H9 (cell line): ENCODE data around the gene MRPS34. TPM values are rescaled to one million over a fixed set of nuclear protein-coding genes. Genes with fewer than 3 reads are reported as not detected.

ENCODE experiments used
- DNase-seq: peaks from one replicate; pipeline ENCODE4 v3.0.0-alpha.2; 2017
- H2AFZ ChIP-seq: one replicate; pipeline ENCODE4 v1.6.1; 2013; ENCODE audit warnings: mild to moderate bottlenecking, low read length, control low read depth, moderate library complexity
- H2AK5ac ChIP-seq: 2 replicates; pipeline ENCODE4 v1.6.1; 2013; ENCODE audit warnings: low read length, control low read depth, mixed read lengths; ENCODE audit not compliant: insufficient read length
- H2BK120ac ChIP-seq: one replicate; pipeline ENCODE4 v1.6.1; 2013; ENCODE audit warnings: low read depth, mild to moderate bottlenecking, low read length, control low read depth, inconsistent platforms; ENCODE audit not compliant: poor library complexity, severe bottlenecking
- H2BK12ac ChIP-seq: 2 replicates; pipeline ENCODE4 v1.6.1; 2013; ENCODE audit warnings: low read length, control low read depth, mixed read lengths, low read depth; ENCODE audit not compliant: insufficient read length
- H2BK15ac ChIP-seq: 2 replicates; pipeline ENCODE4 v1.6.1; 2013; ENCODE audit warnings: low read depth, low read length, control low read depth
- H2BK20ac ChIP-seq: one replicate; pipeline ENCODE4 v1.6.1; 2013; ENCODE audit warnings: low read depth, mild to moderate bottlenecking, low read length, control low read depth, inconsistent platforms; ENCODE audit not compliant: poor library complexity, severe bottlenecking
- H2BK5ac ChIP-seq: 2 replicates; pipeline ENCODE4 v1.6.1; 2013; ENCODE audit warnings: low read length, control low read depth, mixed read lengths; ENCODE audit not compliant: insufficient read length
- H3K14ac ChIP-seq: 2 replicates; pipeline ENCODE4 v1.6.1; 2013; ENCODE audit warnings: low read length, control low read depth; ENCODE audit not compliant: insufficient read depth
- H3K18ac ChIP-seq: 2 replicates; pipeline ENCODE4 v1.6.1; 2013; ENCODE audit warnings: low read depth, mild to moderate bottlenecking, mixed read lengths, low read length, control low read depth; ENCODE audit not compliant: insufficient read length
- H3K23ac ChIP-seq: 2 replicates; pipeline ENCODE4 v1.6.1; 2013; ENCODE audit warnings: low read length, control low read depth, mixed read lengths, low read depth; ENCODE audit not compliant: insufficient read length
- H3K23me2 ChIP-seq: 2 replicates; pipeline ENCODE4 v1.6.1; 2013; ENCODE audit warnings: low read depth, mild to moderate bottlenecking, mixed read lengths, low read length, control low read depth; ENCODE audit not compliant: insufficient read length, poor library complexity, severe bottlenecking
- H3K27ac ChIP-seq: 2 replicates; pipeline ENCODE4 v1.5.1; 2013; ENCODE audit warnings: low read length, control low read depth, mixed read lengths, low read depth; ENCODE audit not compliant: insufficient read length
- H3K27me3 ChIP-seq: 2 replicates; pipeline ENCODE4 v1.6.1; 2013; ENCODE audit warnings: low read length, control low read depth, inconsistent platforms; ENCODE audit not compliant: insufficient read depth
- H3K4ac ChIP-seq: 2 replicates; pipeline ENCODE4 v1.6.1; 2013; ENCODE audit warnings: low read depth, mild to moderate bottlenecking, control low read depth, inconsistent platforms, low read length, moderate library complexity
- H3K4me1 ChIP-seq: 2 replicates; pipeline ENCODE4 v1.6.1; 2013; ENCODE audit warnings: low read length, control low read depth, inconsistent platforms; ENCODE audit not compliant: insufficient read depth
- H3K4me2 ChIP-seq: 2 replicates; pipeline ENCODE4 v1.6.1; 2013; ENCODE audit warnings: low read length, control low read depth, mixed read lengths; ENCODE audit not compliant: insufficient read length, insufficient read depth
- H3K56ac ChIP-seq: 2 replicates; pipeline ENCODE4 v1.6.1; 2013; ENCODE audit warnings: low read depth, mild to moderate bottlenecking, mixed read lengths, low read length, control low read depth; ENCODE audit not compliant: insufficient read length
- H3K79me1 ChIP-seq: 2 replicates; pipeline ENCODE4 v1.6.1; 2013; ENCODE audit warnings: low read depth, mild to moderate bottlenecking, moderate library complexity, low read length, control low read depth, inconsistent platforms; ENCODE audit not compliant: insufficient read depth, poor library complexity, severe bottlenecking
- H3K79me2 ChIP-seq: 2 replicates; pipeline ENCODE4 v1.6.1; 2013; ENCODE audit warnings: low read length, control low read depth, inconsistent platforms; ENCODE audit not compliant: insufficient read depth
- H3K9ac ChIP-seq: 2 replicates; pipeline ENCODE4 v1.6.1; 2013; ENCODE audit warnings: low read length, control low read depth, mixed read lengths; ENCODE audit not compliant: insufficient read length; ENCODE audit errors: extremely low read depth
- H3K9me3 ChIP-seq: one replicate; pipeline ENCODE4 v1.6.1; 2013; ENCODE audit warnings: low read depth, low read length, inconsistent platforms; ENCODE audit not compliant: control insufficient read depth
- H3T11ph ChIP-seq: one replicate; pipeline ENCODE4 v1.6.1; 2013; ENCODE audit warnings: mild to moderate bottlenecking, low read length, control low read depth, inconsistent platforms
- H4K20me1 ChIP-seq: one replicate; pipeline ENCODE4 v1.6.1; 2013; ENCODE audit not compliant: control insufficient read depth, insufficient read length, insufficient read depth
- H4K5ac ChIP-seq: 2 replicates; pipeline ENCODE4 v1.6.1; 2013; ENCODE audit warnings: low read depth, mild to moderate bottlenecking, mixed read lengths, low read length, control low read depth; ENCODE audit not compliant: insufficient read length
- H4K8ac ChIP-seq: replicated peaks from 2 replicates; pipeline ENCODE4 v1.6.1; 2013; ENCODE audit warnings: low read length, control low read depth, mixed read lengths, low read depth; ENCODE audit not compliant: insufficient read length
- H4K91ac ChIP-seq: 2 replicates; pipeline ENCODE4 v1.6.1; 2013; ENCODE audit warnings: low read depth, mild to moderate bottlenecking, moderate library complexity, mixed read lengths, low read length, control low read depth; ENCODE audit not compliant: insufficient read length
- H3K27ac Mint-ChIP-seq, 3 experiments: 2 replicates in 2 of 3; 3 replicates in 1 of 3; pipeline ENCODE4 v1.8.0; 2020 to 2021; ENCODE audit warnings: mixed read lengths in 3 of 3, mild to moderate bottlenecking in 1 of 3, moderate library complexity in 1 of 3
- H3K27me3 Mint-ChIP-seq: 2 replicates; pipeline ENCODE4 v1.8.0; 2021; ENCODE audit warnings: low read depth, mild to moderate bottlenecking, moderate library complexity, mixed read lengths
- H3K36me3 Mint-ChIP-seq, 3 experiments: 2 replicates in 2 of 3; 3 replicates in 1 of 3; pipeline ENCODE4 v1.8.0; 2020 to 2021; ENCODE audit warnings: low read depth in 3 of 3, mixed read lengths in 3 of 3; ENCODE audit not compliant: insufficient read depth in 1 of 3
- H3K4me1 Mint-ChIP-seq, 2 experiments: 2 replicates each; pipeline ENCODE4 v1.8.0; 2020; ENCODE audit warnings: mixed read lengths in 2 of 2
- H3K4me3 Mint-ChIP-seq, 2 experiments: 2 replicates in 1 of 2; 3 replicates in 1 of 2; pipeline ENCODE4 v1.8.0; 2020 to 2021; ENCODE audit warnings: mild to moderate bottlenecking in 2 of 2, mixed read lengths in 2 of 2, moderate library complexity in 1 of 2
- H3K9me3 Mint-ChIP-seq, 2 experiments: 2 replicates in 1 of 2; 3 replicates in 1 of 2; pipeline ENCODE4 v1.8.0; 2020; ENCODE audit warnings: mild to moderate bottlenecking in 2 of 2, mixed read lengths in 2 of 2, moderate library complexity in 1 of 2
- WGBS: extraction: QIAGEN DNeasy Blood & Tissue Kit; methylation state at CpG from one replicate; pipeline ENCODE4 v1.1.7; 2013; ENCODE audit warnings: missing lambda C conversion rate, low lambda C conversion rate, mixed read lengths; ENCODE audit not compliant: insufficient read length; ENCODE audit errors: extremely low coverage; 5-methylcytosine and 5-hydroxymethylcytosine counted together
- total RNA-seq: library from RNA; stranded (reverse); gene quantifications from 2 replicates; pipeline ENCODE4 v1.2.1, GENCODE V29; 2021
- TF ChIP-seq, protein P1 (sequence below): fragments of 200-600 bp; sonication (generic); conservative IDR thresholded peaks from 3 replicates; pipeline ENCODE4 v1.8.0; 2021; ENCODE audit warnings: antibody characterized with exemption, mild to moderate bottlenecking

The MRPS34 gene
- total RNA-seq, 1 experiment from 2014 or later = 205 TPM

- no peak overlapping the region for H2BK5ac ChIP-seq
- no peak overlapping the region for H3K4ac ChIP-seq
- H3K9me3 ChIP-seq = no peaks in the 10 kb centered on the region
- no peak overlapping the region for H2BK120ac ChIP-seq
- no peak overlapping the region for H2BK15ac ChIP-seq
- peaks cover 7 to 14% of the 10 kb centered on the region in 2 experiments for H3K4me1 Mint-ChIP-seq
- no CpG with 5 or more reads among the region's 36 CpGs for WGBS
- H4K8ac ChIP-seq = no peak overlapping the region
- H3K4me2 ChIP-seq = no peak overlapping the region
- no peaks in the 10 kb centered on the region for H3K27me3 ChIP-seq
- no peak overlapping the region for H3K4me3 Mint-ChIP-seq
- no peaks in the 10 kb centered on the region for H4K20me1 ChIP-seq
- H4K5ac ChIP-seq = no peak overlapping the region
- H3K56ac ChIP-seq = no peak overlapping the region
- no peak for DNase-seq
- no peaks in the 10 kb centered on the region for H3K4me1 ChIP-seq
- peaks cover 10% of the 10 kb centered on the region for H3K23me2 ChIP-seq
- H3K23ac ChIP-seq = no peak overlapping the region
- peaks cover 0 to 42% (median 8%) of the 10 kb centered on the region in 3 experiments; a peak in 4 of 7 replicates for H3K36me3 Mint-ChIP-seq
- peaks cover 5% of the 10 kb centered on the region for H3K79me1 ChIP-seq
- H2AFZ ChIP-seq = no peak overlapping the region
- no peak overlapping the region for H3K14ac ChIP-seq
- no peak overlapping the region for H3K9ac ChIP-seq
- no peaks in the 10 kb centered on the region for H3K9me3 Mint-ChIP-seq
- H2AK5ac ChIP-seq = no peak overlapping the region
- no peak overlapping the region for H3K18ac ChIP-seq
- H4K91ac ChIP-seq = no peak overlapping the region
- TF ChIP-seq, protein P1, sequence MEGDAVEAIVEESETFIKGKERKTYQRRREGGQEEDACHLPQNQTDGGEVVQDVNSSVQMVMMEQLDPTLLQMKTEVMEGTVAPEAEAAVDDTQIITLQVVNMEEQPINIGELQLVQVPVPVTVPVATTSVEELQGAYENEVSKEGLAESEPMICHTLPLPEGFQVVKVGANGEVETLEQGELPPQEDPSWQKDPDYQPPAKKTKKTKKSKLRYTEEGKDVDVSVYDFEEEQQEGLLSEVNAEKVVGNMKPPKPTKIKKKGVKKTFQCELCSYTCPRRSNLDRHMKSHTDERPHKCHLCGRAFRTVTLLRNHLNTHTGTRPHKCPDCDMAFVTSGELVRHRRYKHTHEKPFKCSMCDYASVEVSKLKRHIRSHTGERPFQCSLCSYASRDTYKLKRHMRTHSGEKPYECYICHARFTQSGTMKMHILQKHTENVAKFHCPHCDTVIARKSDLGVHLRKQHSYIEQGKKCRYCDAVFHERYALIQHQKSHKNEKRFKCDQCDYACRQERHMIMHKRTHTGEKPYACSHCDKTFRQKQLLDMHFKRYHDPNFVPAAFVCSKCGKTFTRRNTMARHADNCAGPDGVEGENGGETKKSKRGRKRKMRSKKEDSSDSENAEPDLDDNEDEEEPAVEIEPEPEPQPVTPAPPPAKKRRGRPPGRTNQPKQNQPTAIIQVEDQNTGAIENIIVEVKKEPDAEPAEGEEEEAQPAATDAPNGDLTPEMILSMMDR = no peak
- no peaks in the 10 kb centered on the region; the same call in 1 of the 2 replicates for H3K79me2 ChIP-seq
- H2BK12ac ChIP-seq = no peak overlapping the region
- no peak overlapping the region for H3K27ac ChIP-seq
- peaks cover 2% of the 10 kb centered on the region; the same call in 1 of the 2 replicates for H3K27me3 Mint-ChIP-seq
- H3T11ph ChIP-seq = no peak overlapping the region
- H2BK20ac ChIP-seq = no peak overlapping the region
- H3K27ac Mint-ChIP-seq = no peak overlapping the region
These were observed 4.7 kb upstream of the MRPS34 start for GRCh38 chr16:1777375-1778199.
